NCI-H2196 treated with DMSO at 0.1 percent for 48 hours (cell line): ENCODE measurements around the gene ZFP92.
"Not testable (repeated sequence)": the region's sequence is repeated elsewhere in the genome, so short reads cannot be mapped to it uniquely, and the experiment has no call there.

Experiments
- DNase-seq: peaks from one replicate; lab custom pipeline; 2025; ENCODE audit not compliant: unreplicated experiment; lab: John Stamatoyannopoulos, UW

ZFP92 gene

GRCh38 chrX:153386097-153386496 lies 25.2 kb upstream of the ZFP92 start:
- DNase-seq: no peak

GRCh38 chrX:153387345-153387744 lies 23.9 kb upstream of the ZFP92 start:
- DNase-seq: no peak

- no peak for DNase-seq
Measured at GRCh38 chrX:153387987-153388721, 23.1 kb upstream of the ZFP92 start.

- DNase-seq: no peak
Measured at GRCh38 chrX:153388722-153389459, 22.4 kb upstream of the ZFP92 start.

GRCh38 chrX:153389460-153389768 lies 21.9 kb upstream of the ZFP92 start:
- not testable (repeated sequence) for DNase-seq

- no peak for DNase-seq
Measured at GRCh38 chrX:153392642-153393321, 18.5 kb upstream of the ZFP92 start.

GRCh38 chrX:153394612-153395011 lies 16.7 kb upstream of the ZFP92 start:
- no peak for DNase-seq

- DNase-seq: no peak
Measured at GRCh38 chrX:153395613-153396319, 15.5 kb upstream of the ZFP92 start.

GRCh38 chrX:153396320-153397195 lies 14.7 kb upstream of the ZFP92 start:
- DNase-seq: no peak

- DNase-seq: peak; percentile 5
Measured at GRCh38 chrX:153397256-153397960, 13.9 kb upstream of the ZFP92 start.

- no peak for DNase-seq
Measured at GRCh38 chrX:153398275-153398960, 12.9 kb upstream of the ZFP92 start.

GRCh38 chrX:153400146-153401132 lies 10.8 kb upstream of the ZFP92 start:
- DNase-seq: no peak

GRCh38 chrX:153401133-153401764 lies 10.0 kb upstream of the ZFP92 start, which contains the start of gene PNMA6E:
Gene PNMA6E, minus strand, starts transcription at chrX:153401350. Its CDS starts 2,501 bp downstream, at chrX:153398849.
- DNase-seq: no peak

- not testable (repeated sequence) for DNase-seq
Measured at GRCh38 chrX:153404333-153404732, 6.9 kb upstream of the ZFP92 start.

GRCh38 chrX:153405426-153405825 lies 5.8 kb upstream of the ZFP92 start:
- no peak for DNase-seq

- DNase-seq: no peak
Measured at GRCh38 chrX:153406011-153406410, 5.3 kb upstream of the ZFP92 start.

GRCh38 chrX:153406903-153407302 lies 4.4 kb upstream of the ZFP92 start:
- DNase-seq: no peak

- DNase-seq: no peak
Measured at GRCh38 chrX:153407736-153408135, 3.5 kb upstream of the ZFP92 start.
